ENCODE measurements around the gene SFT2D2.

DNA sequence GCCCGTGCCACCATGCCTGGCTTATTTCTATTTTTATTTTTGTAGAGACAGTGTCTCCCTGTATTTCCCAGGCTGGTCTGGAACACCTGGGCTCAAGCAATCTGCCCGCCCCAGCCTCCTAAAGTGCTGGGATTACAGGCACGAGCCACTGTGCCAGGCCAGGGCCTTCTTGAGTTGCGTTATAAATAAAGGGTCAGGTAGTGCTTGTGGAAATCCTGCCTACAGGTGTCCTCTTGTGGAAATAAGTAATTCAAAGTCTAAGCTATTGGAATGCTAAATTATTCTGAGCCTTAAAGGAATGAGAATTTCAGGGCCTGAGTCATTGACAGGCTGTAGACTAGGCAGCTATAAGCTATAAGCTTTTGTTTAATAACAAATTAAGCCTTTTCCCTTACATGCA is 8.1 kb upstream of the SFT2D2 start:
- TF ChIP-seq, protein P1, sequence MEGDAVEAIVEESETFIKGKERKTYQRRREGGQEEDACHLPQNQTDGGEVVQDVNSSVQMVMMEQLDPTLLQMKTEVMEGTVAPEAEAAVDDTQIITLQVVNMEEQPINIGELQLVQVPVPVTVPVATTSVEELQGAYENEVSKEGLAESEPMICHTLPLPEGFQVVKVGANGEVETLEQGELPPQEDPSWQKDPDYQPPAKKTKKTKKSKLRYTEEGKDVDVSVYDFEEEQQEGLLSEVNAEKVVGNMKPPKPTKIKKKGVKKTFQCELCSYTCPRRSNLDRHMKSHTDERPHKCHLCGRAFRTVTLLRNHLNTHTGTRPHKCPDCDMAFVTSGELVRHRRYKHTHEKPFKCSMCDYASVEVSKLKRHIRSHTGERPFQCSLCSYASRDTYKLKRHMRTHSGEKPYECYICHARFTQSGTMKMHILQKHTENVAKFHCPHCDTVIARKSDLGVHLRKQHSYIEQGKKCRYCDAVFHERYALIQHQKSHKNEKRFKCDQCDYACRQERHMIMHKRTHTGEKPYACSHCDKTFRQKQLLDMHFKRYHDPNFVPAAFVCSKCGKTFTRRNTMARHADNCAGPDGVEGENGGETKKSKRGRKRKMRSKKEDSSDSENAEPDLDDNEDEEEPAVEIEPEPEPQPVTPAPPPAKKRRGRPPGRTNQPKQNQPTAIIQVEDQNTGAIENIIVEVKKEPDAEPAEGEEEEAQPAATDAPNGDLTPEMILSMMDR (IDR thresholded peaks at IDR 0.05), result no peak
- TF ChIP-seq POLR2AphosphoS5 (IDR thresholded peaks at IDR 0.05) (no peak), EP300 (IDR thresholded peaks at IDR 0.05) (no peak), POLR2A (IDR thresholded peaks at IDR 0.05) (no peak)

All from stomach (tissue), 4 donors.